ENCODE data around the gene HEG1.

HEG1 gene

DNA sequence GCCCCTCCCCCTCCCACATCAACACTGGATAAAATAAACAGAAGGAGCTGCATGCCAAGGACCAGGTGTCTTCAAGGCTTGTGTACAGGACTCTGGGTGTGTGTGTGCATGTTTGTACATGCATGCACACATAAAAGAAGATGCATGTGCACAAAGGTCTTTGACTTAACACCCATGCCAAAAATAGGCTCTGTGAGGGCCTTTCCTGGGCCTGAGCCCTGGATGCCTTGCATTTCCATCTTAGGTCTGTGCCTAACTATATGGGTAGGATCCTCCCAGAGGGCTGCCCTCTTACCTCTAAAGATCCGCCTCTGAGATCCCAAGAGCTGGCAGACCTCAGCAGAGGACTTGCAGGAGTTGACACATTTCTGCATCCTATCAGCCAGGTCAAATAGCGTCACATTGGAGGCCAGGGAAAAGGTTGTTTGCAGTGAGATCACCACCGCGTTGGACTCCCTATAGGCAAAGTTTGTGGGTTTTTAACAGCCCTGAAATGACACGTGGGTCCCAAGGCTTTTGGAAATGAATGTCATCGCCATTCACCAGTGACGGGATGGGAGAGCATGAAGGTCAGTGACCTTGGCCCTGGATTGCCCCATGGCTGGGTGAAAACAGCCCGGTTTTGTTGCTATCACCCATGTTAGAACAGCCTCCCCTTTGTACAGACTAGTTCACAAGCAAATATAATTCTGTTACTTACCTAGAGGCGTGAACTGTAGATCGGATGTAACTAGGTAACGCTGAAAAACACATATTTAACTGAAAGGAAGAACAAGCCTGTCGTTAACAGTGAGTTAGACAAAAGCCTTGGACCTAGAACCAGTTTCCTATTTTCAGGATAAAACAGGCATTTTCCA, 54.0 kb downstream of the HEG1 start:
- TF ChIP-seq, protein P1, sequence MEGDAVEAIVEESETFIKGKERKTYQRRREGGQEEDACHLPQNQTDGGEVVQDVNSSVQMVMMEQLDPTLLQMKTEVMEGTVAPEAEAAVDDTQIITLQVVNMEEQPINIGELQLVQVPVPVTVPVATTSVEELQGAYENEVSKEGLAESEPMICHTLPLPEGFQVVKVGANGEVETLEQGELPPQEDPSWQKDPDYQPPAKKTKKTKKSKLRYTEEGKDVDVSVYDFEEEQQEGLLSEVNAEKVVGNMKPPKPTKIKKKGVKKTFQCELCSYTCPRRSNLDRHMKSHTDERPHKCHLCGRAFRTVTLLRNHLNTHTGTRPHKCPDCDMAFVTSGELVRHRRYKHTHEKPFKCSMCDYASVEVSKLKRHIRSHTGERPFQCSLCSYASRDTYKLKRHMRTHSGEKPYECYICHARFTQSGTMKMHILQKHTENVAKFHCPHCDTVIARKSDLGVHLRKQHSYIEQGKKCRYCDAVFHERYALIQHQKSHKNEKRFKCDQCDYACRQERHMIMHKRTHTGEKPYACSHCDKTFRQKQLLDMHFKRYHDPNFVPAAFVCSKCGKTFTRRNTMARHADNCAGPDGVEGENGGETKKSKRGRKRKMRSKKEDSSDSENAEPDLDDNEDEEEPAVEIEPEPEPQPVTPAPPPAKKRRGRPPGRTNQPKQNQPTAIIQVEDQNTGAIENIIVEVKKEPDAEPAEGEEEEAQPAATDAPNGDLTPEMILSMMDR (IDR thresholded peaks at IDR 0.05; ENCODE audit: insufficient read depth, missing control alignments) = no peak
- no peak for DNase-seq (ENCODE audit: insufficient read length, low spot score)
- FAIRE-seq = no peak

DNA sequence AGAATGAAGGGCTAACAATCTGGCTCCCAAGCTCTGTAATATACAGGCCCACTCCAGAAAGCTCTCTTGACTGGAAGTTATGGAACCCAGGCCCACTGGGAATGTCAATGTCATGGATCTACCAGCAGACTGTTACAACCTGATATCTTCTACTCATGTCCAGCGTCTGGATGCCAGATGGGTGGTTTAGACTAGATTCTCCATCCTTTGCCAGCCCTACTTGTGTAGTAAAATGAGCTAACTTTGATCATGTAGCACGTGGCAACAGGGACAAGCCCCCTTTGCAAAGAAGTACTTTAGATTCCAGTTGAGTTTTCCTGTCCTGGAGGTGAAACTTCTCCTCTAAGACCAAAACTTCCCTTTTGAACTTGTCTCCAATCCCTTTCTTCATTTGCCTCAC, 55.1 kb downstream of the HEG1 start:
- no peak for FAIRE-seq
- DNase-seq (ENCODE audit: insufficient read length, low spot score) = no peak
- TF ChIP-seq, protein P1 (IDR thresholded peaks at IDR 0.05; ENCODE audit: insufficient read depth, missing control alignments) = no peak

DNA sequence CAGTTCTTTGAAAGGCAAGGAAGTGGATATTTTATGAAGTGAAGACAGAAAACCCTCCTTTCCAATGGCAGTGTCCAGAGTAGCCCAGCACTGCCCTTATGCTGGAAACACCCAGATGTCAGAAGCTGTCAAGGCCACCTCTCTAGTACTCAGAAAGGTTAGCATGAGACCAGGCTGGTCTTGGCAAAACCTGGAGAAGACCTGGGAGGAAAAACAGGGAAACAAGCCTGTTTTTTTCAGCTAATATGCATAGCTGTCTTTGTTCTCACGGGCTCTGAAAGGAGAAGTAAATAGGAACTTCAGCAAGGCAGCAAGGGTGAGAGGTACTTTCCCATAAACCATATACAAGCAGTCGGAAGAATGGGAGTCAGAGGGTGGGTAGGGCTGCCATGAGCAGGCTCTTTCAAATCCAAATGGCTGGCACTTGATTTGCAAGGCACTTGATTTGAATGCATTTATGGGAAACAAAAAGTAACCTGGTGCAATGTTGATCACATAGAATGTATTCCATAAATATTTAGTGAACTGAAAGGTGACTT, 55.8 kb downstream of the HEG1 start:
- DNase-seq (ENCODE audit: insufficient read length, low spot score) (no peak), FAIRE-seq (no peak)
- TF ChIP-seq, protein P1 (IDR thresholded peaks at IDR 0.05; ENCODE audit: insufficient read depth, missing control alignments) = no peak

DNA sequence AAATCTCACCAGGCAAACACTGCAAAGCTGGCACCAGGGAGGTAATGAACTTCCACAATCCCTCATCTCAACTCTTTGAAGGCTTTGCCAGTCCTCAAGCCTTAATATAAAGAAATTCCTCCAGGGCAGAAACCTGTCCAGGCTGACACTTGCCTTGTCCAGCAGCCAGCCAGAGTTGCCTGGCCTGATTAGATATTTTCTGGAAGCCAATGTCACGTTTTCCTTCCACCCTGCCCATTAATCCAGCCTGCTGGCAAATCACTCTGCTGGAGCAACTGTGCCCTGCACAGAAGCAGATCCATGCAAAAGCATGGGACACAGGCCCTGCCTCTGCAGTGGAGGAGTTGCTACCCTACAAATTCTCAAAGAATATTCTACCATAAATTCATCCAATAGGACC, 56.5 kb downstream of the HEG1 start:
- no peak for FAIRE-seq
- DNase-seq (ENCODE audit: insufficient read length, low spot score) = no peak
- TF ChIP-seq, protein P1 (IDR thresholded peaks at IDR 0.05; ENCODE audit: insufficient read depth, missing control alignments) = no peak

DNA sequence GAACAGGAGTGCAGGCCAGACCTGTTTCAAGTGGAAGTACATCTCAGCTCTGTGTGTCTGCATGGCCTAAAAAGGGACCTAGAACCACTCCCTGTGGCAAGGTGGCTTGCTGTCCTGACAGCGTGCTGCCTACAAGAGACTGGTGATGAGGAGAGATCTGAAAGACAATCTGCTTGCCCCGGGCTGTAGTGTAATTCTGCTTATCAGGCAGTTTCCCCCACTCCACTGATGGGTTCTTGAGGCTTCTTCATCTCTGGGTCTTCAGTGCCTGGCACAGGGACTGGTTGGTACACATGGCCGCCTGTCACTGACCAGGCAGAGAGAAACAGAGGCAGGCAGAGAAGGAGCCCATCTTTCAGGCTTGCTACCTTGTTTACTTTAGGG, 57.6 kb downstream of the HEG1 start:
- DNase-seq (ENCODE audit: insufficient read length, low spot score) (no peak), FAIRE-seq (no peak)
- TF ChIP-seq, protein P1 (IDR thresholded peaks at IDR 0.05; ENCODE audit: insufficient read depth, missing control alignments) = no peak

DNA sequence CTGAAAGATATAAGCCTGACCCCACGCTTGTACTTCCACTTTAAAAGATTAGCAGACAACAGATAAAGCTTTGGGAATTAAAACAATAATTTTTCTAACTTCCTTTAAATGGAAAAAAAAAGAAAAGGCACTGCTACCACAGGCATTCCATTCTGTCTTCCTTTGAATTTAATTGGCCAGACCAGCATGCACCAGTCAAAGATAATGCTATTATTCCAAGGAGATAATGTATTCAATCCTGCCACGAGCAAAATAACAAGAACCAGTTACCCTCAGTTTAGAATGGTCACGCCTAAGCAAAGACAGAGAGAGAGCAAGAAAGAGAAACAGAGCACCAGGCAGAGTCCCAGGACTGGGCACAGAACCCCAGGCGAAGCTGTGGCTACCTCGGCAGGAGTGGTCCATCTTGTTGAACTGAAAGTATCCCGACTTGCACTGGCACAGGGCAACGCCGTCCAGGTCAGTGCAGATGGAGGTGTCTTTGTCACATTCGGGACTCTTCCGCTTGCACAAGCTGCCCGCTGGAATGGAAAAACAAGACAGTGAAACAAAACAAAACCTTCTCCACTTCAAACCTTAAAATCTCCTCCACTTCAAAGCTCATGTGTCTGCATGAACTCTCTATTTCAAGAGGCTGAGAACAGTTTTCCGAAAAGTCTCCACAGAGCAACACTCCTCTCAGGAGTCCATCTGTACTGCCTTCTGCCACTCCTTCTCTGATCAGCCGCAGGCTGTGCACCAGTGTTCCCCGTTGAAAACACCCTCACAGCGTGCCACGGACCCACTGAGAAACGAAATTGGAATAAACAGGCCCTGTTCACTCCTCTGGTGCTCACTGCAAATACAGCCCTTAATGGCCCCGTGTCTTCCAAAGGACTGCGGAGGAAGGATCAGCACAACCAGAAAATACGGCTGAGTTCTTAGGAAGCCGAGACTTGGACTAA, 58.2 kb downstream of the HEG1 start:
- FAIRE-seq (no peak), DNase-seq (ENCODE audit: insufficient read length, low spot score) (no peak)
- TF ChIP-seq, protein P1 (IDR thresholded peaks at IDR 0.05; ENCODE audit: insufficient read depth, missing control alignments) = no peak

Data from D721Med (cell line).